H1 (cell line): ENCODE data around the gene AMHR2. TPM values are rescaled to one million over a fixed set of nuclear protein-coding genes. Genes with fewer than 3 reads are reported as not detected.

Source experiments
- CTCF ChIA-PET: fragments of 300-600 bp; sonication (Branson Sonifier 250); formaldehyde crosslinking; loops from one replicate; lab custom pipeline; 2021; ENCODE audit not compliant: partially characterized antibody; lab: Charles Lee
- POLR2A ChIA-PET: fragments of 300-600 bp; sonication (Branson Sonifier 250); formaldehyde crosslinking; loops from one replicate; lab custom pipeline; 2021; ENCODE audit warnings: inconsistent platforms; ENCODE audit not compliant: partially characterized antibody; lab: Charles Lee
- DNase-seq, 2 experiments: peaks; one replicate each; pipeline versions ENCODE4 v3.0.0 to v3.0.0-alpha.2; 2010 to 2022; ENCODE audit warnings: low spot score in 2 of 2, low read depth in 1 of 2, mixed read lengths in 1 of 2
- FAIRE-seq: peaks from 2 replicates; lab custom pipeline; 2011; peaks lifted over from hg19 to GRCh38; lab: Jason Lieb, UNC
- H2AFZ ChIP-seq: 2 replicates; pipeline ENCODE4 v1.8.1; 2012; ENCODE audit warnings: low read length, inconsistent platforms
- H2AK5ac ChIP-seq: 2 replicates; pipeline ENCODE4 v1.6.1; 2013; ENCODE audit warnings: low read depth, low read length
- H2BK120ac ChIP-seq: replicated peaks from 2 replicates; pipeline ENCODE3; 2013; ENCODE audit warnings: low read depth, low read length, inconsistent platforms
- H2BK12ac ChIP-seq: 2 replicates; pipeline ENCODE4 v1.6.1; 2013; ENCODE audit warnings: low read depth, low read length
- H2BK15ac ChIP-seq: 2 replicates; pipeline ENCODE4 v1.6.1; 2013; ENCODE audit warnings: low read length
- H2BK20ac ChIP-seq: 2 replicates; pipeline ENCODE4 v1.6.1; 2013; ENCODE audit warnings: low read length
- H2BK5ac ChIP-seq: 2 replicates; pipeline ENCODE4 v1.6.1; 2013; ENCODE audit warnings: low read depth, low read length
- H3K14ac ChIP-seq: 2 replicates; pipeline ENCODE4 v1.6.1; 2013; ENCODE audit warnings: inconsistent platforms; ENCODE audit not compliant: insufficient read length
- H3K18ac ChIP-seq: 2 replicates; pipeline ENCODE4 v1.6.1; 2013; ENCODE audit warnings: low read length; ENCODE audit errors: extremely low read depth
- H3K23ac ChIP-seq: 2 replicates; pipeline ENCODE4 v1.6.1; 2013; ENCODE audit warnings: inconsistent platforms; ENCODE audit not compliant: insufficient read length
- H3K23me2 ChIP-seq: 2 replicates; pipeline ENCODE4 v1.6.1; 2013; ENCODE audit warnings: low read depth, low read length
- H3K27ac ChIP-seq: 2 replicates; pipeline ENCODE4 v1.6.1; 2011; ENCODE audit warnings: low read depth, low read length, inconsistent platforms
- H3K27me3 ChIP-seq, 4 experiments: replicated peaks in 1 of 4; 1 replicate in 1 of 4; 2 replicates in 3 of 4; pipeline versions ENCODE4 v1.6.1 to v1.8.1; 2011 to 2013; ENCODE audit warnings: low read length in 3 of 4, mild to moderate bottlenecking in 3 of 4, inconsistent platforms in 2 of 4, mixed read lengths in 2 of 4, moderate library complexity in 1 of 4; ENCODE audit not compliant: control insufficient read depth in 3 of 4, insufficient read depth in 3 of 4; ENCODE audit errors: extremely low read depth in 1 of 4
- H3K36me3 ChIP-seq, 4 experiments: 2 replicates each; pipeline versions ENCODE4 v1.6.1 to v1.8.1; 2011 to 2013; ENCODE audit warnings: mild to moderate bottlenecking in 4 of 4, low read length in 3 of 4, moderate library complexity in 2 of 4, control low read depth in 1 of 4, inconsistent platforms in 1 of 4; ENCODE audit not compliant: insufficient read depth in 4 of 4, control insufficient read depth in 2 of 4
- H3K4ac ChIP-seq: replicated peaks from 2 replicates; pipeline ENCODE3; 2013; ENCODE audit warnings: low read length, low read depth, mixed read lengths, inconsistent platforms; ENCODE audit not compliant: insufficient read length
- H3K4me1 ChIP-seq, 4 experiments: replicated peaks in 1 of 4; 1 replicate in 1 of 4; 2 replicates in 3 of 4; pipeline versions ENCODE4 v1.6.1 to v1.8.1; 2011 to 2013; ENCODE audit warnings: low read length in 3 of 4, inconsistent platforms in 2 of 4, mixed read lengths in 1 of 4; ENCODE audit not compliant: insufficient read depth in 4 of 4, control insufficient read depth in 3 of 4
- H3K4me2 ChIP-seq, 2 experiments: 2 replicates each; pipeline versions ENCODE4 v1.6.1 to v1.8.1; 2011 to 2013; ENCODE audit warnings: low read depth in 2 of 2, low read length in 2 of 2, control low read depth in 1 of 2, inconsistent platforms in 1 of 2, mild to moderate bottlenecking in 1 of 2; ENCODE audit not compliant: insufficient read depth in 1 of 2
- H3K4me3 ChIP-seq, 4 experiments: fragments of 200-600, 300-600 bp in 1 of 4; sonication (generic), shearing (Covaris generic), sonication (Bioruptor Twin) in 1 of 4; 2 replicates each; pipeline versions ENCODE4 v1.5.1 to v1.8.1; 2011 to 2016; ENCODE audit warnings: low read length in 4 of 4, low read depth in 3 of 4, control low read depth in 2 of 4, inconsistent platforms in 2 of 4, mild to moderate bottlenecking in 2 of 4, mixed read lengths in 1 of 4, moderate library complexity in 1 of 4; ENCODE audit not compliant: insufficient read depth in 2 of 4; ENCODE audit errors: extremely low read depth in 1 of 4
- H3K56ac ChIP-seq: replicated peaks from 2 replicates; pipeline ENCODE3; 2013; ENCODE audit warnings: low read depth, mild to moderate bottlenecking, mixed read lengths, low read length, inconsistent platforms; ENCODE audit not compliant: insufficient read length
- H3K79me1 ChIP-seq: 2 replicates; pipeline ENCODE4 v1.6.1; 2013; ENCODE audit warnings: low read depth, low read length, control low read depth
- H3K79me2 ChIP-seq, 2 experiments: 2 replicates each; pipeline versions ENCODE4 v1.6.1 to v1.8.1; 2012 to 2013; ENCODE audit warnings: low read length in 2 of 2, mild to moderate bottlenecking in 2 of 2, inconsistent platforms in 1 of 2; ENCODE audit not compliant: insufficient read depth in 2 of 2, control insufficient read depth in 1 of 2
- H3K9ac ChIP-seq, 4 experiments: replicated peaks in 1 of 4; 1 replicate in 1 of 4; 2 replicates in 3 of 4; pipeline versions ENCODE4 v1.6.1 to v1.8.1; 2011 to 2013; ENCODE audit warnings: low read depth in 3 of 4, low read length in 3 of 4, control low read depth in 2 of 4, mild to moderate bottlenecking in 2 of 4, moderate library complexity in 2 of 4, inconsistent platforms in 1 of 4; ENCODE audit errors: extremely low read depth in 1 of 4
- H3K9me3 ChIP-seq, 2 experiments: 2 replicates each; pipeline versions ENCODE4 v1.6.1 to v1.8.1; 2012 to 2013; ENCODE audit warnings: mild to moderate bottlenecking in 2 of 2, moderate library complexity in 2 of 2, control low read depth in 1 of 2, inconsistent platforms in 1 of 2, low read depth in 1 of 2, low read length in 1 of 2, mixed read lengths in 1 of 2; ENCODE audit not compliant: insufficient read depth in 2 of 2
- H4K20me1 ChIP-seq, 2 experiments: replicated peaks in 1 of 2; 2 replicates each; pipeline versions ENCODE3 to v1.8.1; 2011 to 2013; ENCODE audit warnings: inconsistent platforms in 2 of 2, low read length in 2 of 2, mild to moderate bottlenecking in 1 of 2; ENCODE audit not compliant: insufficient read depth in 2 of 2, control insufficient read depth in 1 of 2
- H4K5ac ChIP-seq: 2 replicates; pipeline ENCODE4 v1.6.1; 2013; ENCODE audit warnings: low read length, low read depth, mixed read lengths, inconsistent platforms; ENCODE audit not compliant: insufficient read length
- H4K8ac ChIP-seq: 2 replicates; pipeline ENCODE4 v1.8.0; 2013; ENCODE audit warnings: mild to moderate bottlenecking, moderate library complexity, low read length, inconsistent platforms; ENCODE audit not compliant: insufficient read depth; ENCODE audit errors: extremely low read depth
- H4K91ac ChIP-seq: replicated peaks from 2 replicates; pipeline ENCODE3; 2013; ENCODE audit warnings: low read length, mixed read lengths, inconsistent platforms; ENCODE audit not compliant: insufficient read length
- BRCA1 ChIP-seq: IDR thresholded peaks from 2 replicates; pipeline ENCODE4 v1.6.1; 2012; ENCODE audit warnings: low read depth, low read length, improper control_type of control experiment
- CREB1 ChIP-seq: IDR thresholded peaks from 2 replicates; pipeline ENCODE4 v1.6.1; 2012; ENCODE audit warnings: inconsistent platforms
- EGR1 ChIP-seq: IDR thresholded peaks from 2 replicates; pipeline ENCODE4 v1.6.1; 2011; ENCODE audit warnings: low read depth, low read length, borderline replicate concordance
- EP300 ChIP-seq, 2 experiments: IDR thresholded peaks; 1 replicate in 1 of 2; 2 replicates in 1 of 2; pipeline ENCODE4 v1.6.1; 2011 to 2012; ENCODE audit warnings: low read depth in 2 of 2, low read length in 2 of 2, mild to moderate bottlenecking in 2 of 2, borderline replicate concordance in 1 of 2, inconsistent platforms in 1 of 2, moderate library complexity in 1 of 2
- KDM1A ChIP-seq: fragments of 200-600, 300-600 bp; sonication (generic); IDR thresholded peaks from 2 replicates; pipeline ENCODE4 v1.7.1; 2016; ENCODE audit warnings: mild to moderate bottlenecking, low read length, borderline replicate concordance
- MAFK ChIP-seq: IDR thresholded peaks from 2 replicates; pipeline ENCODE4 v1.6.1; 2012; ENCODE audit warnings: low read depth, mild to moderate bottlenecking, improper control_type of control experiment, low read length
- PHF8 ChIP-seq: fragments of 200-600 bp; sonication (generic); conservative IDR thresholded peaks from 2 replicates; pipeline ENCODE4 v1.7.1; 2012; ENCODE audit warnings: low read depth, mild to moderate bottlenecking, inconsistent platforms, low read length, moderate library complexity
- RNF2 ChIP-seq: fragments of 200-900, 300-1000 bp; sonication (generic); IDR thresholded peaks from 2 replicates; pipeline ENCODE4 v1.7.1; 2016; ENCODE audit warnings: borderline replicate concordance, low read depth, mild to moderate bottlenecking, antibody characterized with exemption, low read length; ENCODE audit not compliant: poor library complexity, severe bottlenecking; ENCODE audit errors: missing control alignments
- SRF ChIP-seq: IDR thresholded peaks from 2 replicates; pipeline ENCODE4 v1.6.1; 2011; ENCODE audit warnings: mild to moderate bottlenecking, low read depth, low read length, moderate library complexity
- TAF1 ChIP-seq: IDR thresholded peaks from 2 replicates; pipeline ENCODE4 v1.6.1; 2011; ENCODE audit warnings: mild to moderate bottlenecking, low read depth, low read length
- TBP ChIP-seq: IDR thresholded peaks from 2 replicates; pipeline ENCODE4 v1.6.1; 2011; ENCODE audit warnings: low read depth, low read length, improper control_type of control experiment
- WGBS, 2 experiments: shearing (Covaris generic) in 1 of 2; methylation state at CpG; one replicate each; pipeline versions ENCODE4 v1.1.6 to v1.1.7; 2013 to 2015; ENCODE audit warnings: low lambda C conversion rate in 2 of 2, mixed read lengths in 2 of 2, inconsistent platforms in 1 of 2, low coverage in 1 of 2, missing lambda C conversion rate in 1 of 2; ENCODE audit not compliant: insufficient replicate concordance in 2 of 2, insufficient coverage in 1 of 2, insufficient read length in 1 of 2; ENCODE audit errors: extremely low coverage in 1 of 2, missing lambda C conversion rate in 1 of 2; 5-methylcytosine and 5-hydroxymethylcytosine counted together
- polyA plus RNA-seq, 7 experiments: library from polyadenylated mRNA; depleted of rRNA in 3 of 7; stranded (reverse) in 5 of 7; unstranded in 2 of 7; fragments of >200 nt in 5 of 7; fragments of 200-250 nt in 2 of 7; gene quantifications; 1 replicate in 5 of 7; 2 replicates in 1 of 7; 4 replicates in 1 of 7; pipeline versions ENCODE4 v1.2.1 to v1.2.3, GENCODE V29; 2011 to 2013; ENCODE audit warnings: missing spikeins in 2 of 7, mixed read lengths in 2 of 7
- total RNA-seq: library from RNA; stranded (reverse); fragmentation: NEBNext Ultra II Directional; extraction: Animal tissue kit (Norgen Biotek cat#: 25700); gene quantifications from 2 replicates; pipeline ENCODE4 v1.2.1, GENCODE V29; 2021

The AMHR2 gene
- total and polyA plus RNA-seq, 2 of the 8 experiments (the other 6 are each of a cell fraction or from before 2014, with no cell fraction given) = 0.29 to 0.35 TPM

GRCh38 chr12:53380104-53380793, 43.4 kb upstream of the AMHR2 start, which contains the start of gene SP1:
SP1 (plus strand) TSS chr12:53380176; CDS start chr12:53380292, 116 bp downstream.
- Histone ChIP-seq H2AK5ac (peak within 1 kb of the TSS; percentile 85; the same call in 1 of the 2 replicates), H4K20me1 (peaks cover 2 to 13% of the 10 kb centered on the region in 2 experiments), H3K9me3 (no peaks in the 10 kb centered on the region), H4K91ac (peak within 1 kb of the TSS; percentile 92), H2BK20ac (no peak within 1 kb of the TSS), H2AFZ (peak within 1 kb of the TSS; percentile 74), H2BK120ac (peak within 1 kb of the TSS; percentile 36), H4K5ac (peak within 1 kb of the TSS; percentile 93), H3K4me2 (peak within 1 kb of the TSS; percentile 84 to 92), H3K23ac (no peak within 1 kb of the TSS), H2BK15ac (no peak within 1 kb of the TSS), H2BK12ac (peak within 1 kb of the TSS; percentile 94), H3K4me3 (peak within 1 kb of the TSS; percentile 52 to 72 (median 56)), H4K8ac (peak within 1 kb of the TSS; percentile 99), H3K27me3 (no peaks in the 10 kb centered on the region), H3K14ac (peak within 1 kb of the TSS; percentile 11), H3K9ac (peak within 1 kb of the TSS; percentile 86 to 99 (median 90)), H3K18ac (peak within 1 kb of the TSS; percentile 97), H2BK5ac (peak within 1 kb of the TSS; percentile 96), H3K79me1 (peaks cover 12% of the 10 kb centered on the region), H3K4me1 (peaks cover 6 to 26% (median 14%) of the 10 kb centered on the region in 4 experiments), H3K79me2 (peaks cover 8 to 36% of the 10 kb centered on the region in 2 experiments), H3K4ac (no peak within 1 kb of the TSS), H3K27ac (peak within 1 kb of the TSS; percentile 96), H3K36me3 (peaks cover 17 to 32% (median 18%) of the 10 kb centered on the region in 4 experiments), H3K56ac (peak within 1 kb of the TSS; percentile 56), H3K23me2 (peaks cover 7% of the 10 kb centered on the region; the same call in 1 of the 2 replicates)
- FAIRE-seq = no peak
- POLR2A ChIA-PET = interaction anchor here (0.6 to 2.4 kb wide), 23 partner anchors 9 to 232 kb away, joined by 3 to 19 read pairs (median 3); partner anchors contain the start of genes AAAS, NPFF and TARBP2
- DNase-seq = peak; percentile 73 to 98
- CTCF ChIA-PET = interaction anchor here (0.6 to 4.8 kb wide), 16 partner anchors 14 to 60 kb away, joined by 3 to 69 read pairs (median 10); partner anchors contain the start of genes AAAS, AMHR2 and SP7
- 2% methylated on average over 7 of the region's 71 CpGs; no CpG with 5 or more reads in 1 of the 2 experiments for WGBS, 2 experiments
- 0 out of 2 replicates have a peak, but pooled peaks have one; percentile 10 for TF ChIP-seq CREB1
- TF ChIP-seq BRCA1 = no peak
- TF ChIP-seq PHF8 = peak; percentile 59
- TF ChIP-seq TAF1 = 0 out of 2 replicates have a peak, but pooled peaks have one; percentile 20
- no peak for TF ChIP-seq RNF2
- TF ChIP-seq TBP = 0 out of 2 replicates have a peak, but pooled peaks have one; percentile 8
- TF ChIP-seq EGR1 = peak; percentile 56; the same call in 1 of the 2 replicates
- peak in 1 of 2 experiments; percentile 6; a peak in 1 of 3 replicates for TF ChIP-seq EP300 (IDR thresholded peaks at IDR 0.05; ENCODE audit: borderline replicate concordance in 1 of 2, low read depth in 2 of 2, low read length in 2 of 2)
- no peak for TF ChIP-seq SRF
- TF ChIP-seq KDM1A = no peak
- no peak for TF ChIP-seq MAFK
